Right lung (tissue), 5 donors: Measurements from ENCODE around the gene CMKLR1. TPM values are rescaled to one million over a fixed set of nuclear protein-coding genes. Genes with fewer than 3 reads are reported as not detected.

Source experiments
- DNase-seq, 2 donors: peaks; one replicate each; pipeline ENCODE4 v3.0.0-alpha.2; 2013
- polyA plus RNA-seq, 5 donors: library from polyadenylated mRNA; unstranded; fragments of 120-200 nt; gene quantifications; one replicate each; pipeline versions ENCODE4 v1.2.1 to v1.2.3, GENCODE V29; 2013; ENCODE audit warnings: inconsistent platforms in 1 of 5, low replicate concordance in 1 of 5; ENCODE audit not compliant: insufficient read length in 5 of 5, insufficient read depth in 1 of 5

CMKLR1 gene
- polyA plus RNA-seq, 5 donors = 10.1 to 13.5 (median 12.7) TPM

- DNase-seq = no peak
These were observed 21.5 kb downstream of the CMKLR1 start for GRCh38 chr12:108317308-108318234.

DNA sequence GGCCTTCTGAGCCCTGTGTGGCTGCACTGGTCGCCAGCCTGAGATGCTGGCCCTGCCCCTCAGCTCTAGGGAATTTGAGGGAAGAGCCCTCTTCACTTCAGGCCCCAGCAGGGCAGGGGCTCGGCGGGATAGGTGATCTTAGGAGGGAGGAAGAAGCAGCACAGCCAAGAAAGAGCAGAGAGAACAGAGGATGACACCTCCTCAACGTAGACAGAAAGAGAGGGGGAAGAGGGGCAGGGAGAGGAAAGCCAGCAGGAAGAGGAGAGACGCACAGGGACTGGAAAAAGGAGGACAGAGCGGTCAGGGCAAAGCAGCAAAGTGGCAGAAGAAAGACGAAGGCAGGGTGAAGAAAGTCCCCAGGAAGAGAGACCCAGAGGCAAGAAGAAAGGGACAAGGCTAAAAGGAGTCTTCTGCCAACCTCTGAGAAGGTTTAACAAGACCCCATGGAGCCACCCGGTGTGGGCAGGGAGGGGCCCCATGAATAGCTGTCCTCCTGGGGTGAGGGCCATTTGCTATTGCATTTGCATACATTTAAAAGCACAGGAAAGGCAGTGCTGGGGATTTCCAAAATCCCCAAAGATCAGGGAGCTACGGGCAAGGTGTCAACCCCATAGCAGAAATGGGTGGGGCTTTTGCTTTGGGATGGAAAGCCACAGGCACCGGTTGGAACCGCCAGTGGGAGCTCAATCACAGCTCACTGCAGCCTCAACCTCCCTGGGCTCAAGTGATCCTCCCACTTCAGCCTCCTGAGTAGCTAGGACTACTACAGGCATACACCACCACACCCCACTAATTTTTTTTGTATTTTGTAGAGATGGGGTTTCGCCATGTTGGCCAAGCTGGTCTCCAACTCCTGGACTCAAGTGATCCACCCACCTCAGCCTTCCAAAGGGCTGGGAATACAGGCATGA, 22.7 kb downstream of the CMKLR1 start:
- DNase-seq = no peak

DNA sequence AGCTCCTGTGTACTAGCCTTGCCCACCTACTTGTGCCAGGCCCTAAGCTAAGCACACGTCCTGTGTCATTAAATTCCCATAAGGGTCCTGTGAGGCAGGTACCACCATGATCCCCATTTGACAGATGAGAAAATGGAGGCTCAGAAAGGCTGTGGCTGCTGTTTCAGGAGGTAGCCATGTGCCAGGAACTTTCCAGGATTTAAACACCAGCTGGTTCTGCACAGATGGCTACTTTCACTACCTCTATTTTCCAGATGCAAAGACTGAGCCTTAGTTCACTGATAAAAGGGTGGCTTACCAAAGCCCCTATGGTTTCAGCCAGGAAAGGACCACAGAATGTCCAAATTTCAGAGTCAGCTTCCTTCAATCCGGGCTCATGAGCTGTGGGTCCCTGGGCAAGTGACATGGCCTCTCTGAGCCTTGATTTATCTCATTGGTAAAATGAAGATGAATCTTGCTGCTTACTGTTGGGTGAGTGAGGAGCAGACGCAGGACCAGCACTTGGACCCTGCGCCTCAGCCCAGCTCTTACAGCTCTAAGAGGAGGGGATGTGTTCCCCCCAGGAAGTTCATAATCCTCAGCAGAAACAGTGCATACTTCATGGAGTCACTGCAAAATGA, 23.5 kb downstream of the CMKLR1 start:
- DNase-seq = no peak

DNA sequence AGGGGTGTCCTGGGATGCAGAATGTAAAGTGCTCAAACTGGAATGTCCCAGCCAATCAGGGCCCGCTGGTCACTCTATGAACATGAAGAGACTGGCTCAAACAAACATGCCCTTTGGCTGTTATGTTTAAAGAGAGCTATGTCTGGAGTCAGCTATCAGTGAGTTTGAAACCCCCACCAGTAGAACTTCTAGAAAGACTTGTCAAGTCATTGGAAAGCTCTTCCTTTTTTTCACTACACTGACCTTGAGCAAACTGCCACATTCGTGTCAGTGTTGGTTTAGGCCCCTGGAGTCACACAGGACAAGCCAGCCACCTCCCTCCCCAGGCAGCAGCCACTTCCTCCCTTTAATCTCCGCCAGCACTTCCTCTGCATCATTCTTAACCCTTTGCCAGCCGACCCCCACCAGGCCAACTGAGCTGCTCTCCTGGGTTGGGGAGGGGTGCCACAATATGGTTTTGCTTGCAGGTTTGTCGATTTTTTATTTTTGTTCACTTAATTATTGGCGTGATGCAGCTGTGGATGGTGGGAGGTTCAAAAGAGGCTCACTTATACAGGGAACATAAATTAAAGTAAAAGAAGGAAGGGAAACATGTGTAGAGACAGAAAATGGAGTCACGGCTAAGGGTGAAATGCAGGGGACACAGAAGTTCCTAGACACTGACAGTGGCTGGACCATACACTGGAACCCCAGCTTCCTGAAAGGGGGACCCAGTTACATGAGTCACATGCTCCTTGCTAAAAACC, 25.3 kb downstream of the CMKLR1 start:
- no peak for DNase-seq

DNA sequence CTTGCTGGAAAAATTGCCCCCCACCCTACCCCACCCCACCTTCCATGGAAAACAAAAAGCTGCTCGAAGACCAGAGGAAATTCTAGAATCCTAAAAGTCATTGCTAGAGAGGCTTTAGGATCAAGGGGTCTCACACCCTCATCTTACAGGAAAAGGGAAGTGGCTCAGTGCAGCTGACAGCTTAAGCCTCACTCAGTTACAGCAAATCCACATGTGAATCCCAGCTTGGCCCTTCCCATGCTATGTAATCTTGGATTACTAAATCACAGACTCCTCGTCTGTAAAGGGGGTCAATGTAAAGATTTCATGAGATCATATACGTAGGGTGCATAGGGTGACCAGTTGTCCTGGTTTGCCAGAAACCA, 25.9 kb downstream of the CMKLR1 start:
- DNase-seq = no peak

GRCh38 chr12:108312693-108313189, 26.4 kb downstream of the CMKLR1 start:
- no peak for DNase-seq

GRCh38 chr12:108312073-108312659, 26.9 kb downstream of the CMKLR1 start:
- DNase-seq = no peak

DNA sequence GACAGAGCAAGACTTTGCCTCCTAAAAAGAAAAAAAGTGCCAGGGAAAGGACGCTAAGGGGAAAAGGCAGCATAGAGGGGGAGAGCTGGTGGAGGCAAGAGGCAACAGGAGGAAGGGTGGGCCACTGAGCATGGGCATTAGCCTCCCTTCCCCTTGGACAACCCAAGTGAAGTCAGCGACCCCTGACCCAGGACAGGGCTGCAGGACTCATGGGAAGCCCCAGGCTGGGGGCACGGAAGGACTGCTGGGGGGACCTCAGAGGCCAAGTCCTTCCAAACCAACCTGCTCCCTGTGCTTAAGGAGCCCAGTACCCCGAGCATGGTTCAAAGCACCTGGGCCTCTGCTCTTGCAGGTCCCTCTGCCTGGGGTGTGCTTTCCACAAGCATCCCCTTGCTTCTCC, 27.5 kb downstream of the CMKLR1 start:
- DNase-seq = no peak

GRCh38 chr12:108310489-108310888, 28.6 kb downstream of the CMKLR1 start:
- no peak for DNase-seq

DNA sequence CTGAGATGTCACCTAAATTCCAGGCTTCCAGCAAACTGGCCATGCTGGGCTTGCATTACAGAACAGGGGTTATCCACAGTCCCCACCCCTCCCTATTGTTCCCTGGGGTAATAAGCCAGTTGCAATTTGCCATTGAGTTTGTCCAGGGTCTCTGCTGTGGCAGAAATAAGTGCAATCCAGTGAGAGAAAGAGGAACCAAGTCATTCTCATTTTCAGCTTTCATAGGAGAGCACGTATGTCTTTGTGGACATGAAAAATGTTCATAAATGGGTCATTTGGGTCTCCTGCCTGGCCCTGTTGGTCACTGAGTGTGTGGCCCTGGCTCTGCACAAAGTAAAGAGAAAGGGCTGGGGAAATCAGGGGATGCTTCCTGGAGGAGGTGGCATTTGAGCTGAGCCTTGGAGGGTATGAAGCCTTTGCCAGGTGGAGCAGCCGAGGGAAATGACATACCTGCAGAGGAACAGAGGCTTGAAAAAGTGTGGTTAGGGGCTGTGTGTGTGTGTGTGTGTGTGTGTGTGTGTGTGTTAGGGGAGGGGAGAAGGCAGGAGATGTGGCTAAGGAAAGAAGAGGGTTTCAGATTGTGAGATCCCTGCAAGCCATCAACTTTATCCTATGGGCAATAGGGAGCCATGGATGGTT, 29.3 kb downstream of the CMKLR1 start:
- DNase-seq = no peak

DNA sequence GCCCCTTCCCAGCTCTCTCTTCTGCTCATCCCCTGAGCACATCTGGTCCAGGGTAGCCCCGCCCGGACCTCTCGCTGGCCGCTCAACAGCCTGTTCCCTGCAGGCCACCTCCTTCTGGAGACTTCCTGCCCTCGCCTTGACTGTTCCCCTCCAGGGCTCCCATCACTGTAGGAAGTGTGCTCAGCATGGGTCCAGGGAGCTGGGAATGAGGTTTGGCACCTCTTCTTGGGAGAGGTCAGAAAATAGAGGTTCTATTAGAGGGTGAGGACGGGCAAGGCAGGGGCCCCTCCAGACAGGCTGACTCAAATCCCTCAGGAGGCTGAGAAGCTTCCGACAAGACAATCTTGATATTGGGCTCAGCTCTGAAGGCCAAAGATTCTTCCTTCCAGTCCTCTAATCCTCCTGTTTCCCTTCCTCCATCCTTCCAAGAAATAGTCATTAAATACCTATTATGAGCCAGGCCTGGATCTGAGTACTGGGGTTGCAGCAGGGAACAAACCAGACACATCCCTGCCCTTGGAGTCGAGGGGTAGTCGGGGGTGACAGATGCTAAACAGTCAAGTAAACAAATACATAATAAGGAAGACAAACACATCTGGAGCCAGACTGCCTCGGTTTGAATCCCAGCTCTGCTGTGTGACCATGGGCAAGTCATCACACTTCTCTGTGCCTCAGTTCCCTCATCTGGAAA, 30.6 kb downstream of the CMKLR1 start:
- no peak for DNase-seq

DNA sequence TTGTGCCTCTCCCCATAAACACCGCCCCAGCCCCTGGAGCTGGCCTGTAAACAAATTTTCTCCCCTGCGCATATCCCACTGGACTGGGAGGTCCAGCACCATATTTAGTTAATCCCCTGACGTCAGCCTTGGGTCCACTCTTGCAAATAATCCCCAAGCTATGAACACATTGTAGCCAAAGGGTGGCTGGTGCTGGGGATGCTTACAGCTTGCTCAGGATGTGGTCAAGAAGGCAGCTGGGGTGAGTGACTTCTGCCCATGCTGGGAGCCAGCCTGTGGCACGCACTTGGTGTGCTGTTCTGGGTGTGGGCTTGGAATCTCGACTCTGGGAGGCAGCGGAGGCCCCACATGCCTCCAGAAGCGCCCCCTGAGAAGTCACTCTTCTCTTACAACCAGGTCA, 32.1 kb downstream of the CMKLR1 start:
- no peak for DNase-seq

DNA sequence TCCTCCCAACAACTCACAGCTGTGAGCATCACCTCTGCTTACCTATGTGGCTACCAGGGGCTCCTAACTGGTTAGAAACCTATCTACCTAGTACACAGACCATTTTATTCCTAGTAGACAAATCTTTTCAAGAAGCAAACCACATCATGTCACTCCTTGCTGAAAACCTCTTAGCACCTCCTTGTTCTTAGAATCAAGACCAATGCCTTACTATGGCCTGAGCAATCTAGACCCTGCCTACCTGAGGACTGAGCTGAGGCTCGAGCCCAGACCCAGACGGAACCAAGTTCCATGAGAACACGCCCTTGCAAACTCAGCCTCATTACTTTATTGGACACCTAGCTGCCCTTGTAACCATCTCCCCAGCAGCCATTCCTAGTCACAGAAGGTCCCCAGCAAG, 32.6 kb downstream of the CMKLR1 start:
- no peak for DNase-seq

DNA sequence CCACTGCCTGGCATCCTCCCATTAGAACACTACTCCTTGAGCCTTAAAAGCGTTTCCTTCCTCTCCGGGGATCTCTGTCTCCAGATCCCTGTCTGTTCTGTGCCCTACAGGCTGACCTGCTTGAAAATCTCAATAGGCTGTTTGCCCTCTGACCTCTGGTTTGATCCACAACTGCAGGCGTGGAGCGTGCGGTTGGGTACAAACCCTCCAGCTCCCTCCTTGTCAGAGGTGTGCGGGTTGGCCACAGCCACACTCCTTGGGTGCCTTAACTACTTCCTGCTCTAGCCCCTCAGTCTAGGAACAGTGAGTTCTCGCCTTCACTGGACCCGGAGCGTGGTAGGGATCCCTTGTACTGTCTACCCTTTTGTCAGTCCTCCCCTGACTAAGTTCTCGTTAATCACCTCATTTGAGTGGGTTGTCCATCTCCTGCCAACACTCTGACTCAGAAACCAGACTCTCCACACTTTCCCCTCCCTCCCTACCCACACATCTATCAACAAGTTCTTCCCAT, 33.1 kb downstream of the CMKLR1 start:
- DNase-seq = no peak

- DNase-seq = peak in 1 of 2 donors; percentile 42
These were observed 33.6 kb downstream of the CMKLR1 start for GRCh38 chr12:108305520-108305919.

DNA sequence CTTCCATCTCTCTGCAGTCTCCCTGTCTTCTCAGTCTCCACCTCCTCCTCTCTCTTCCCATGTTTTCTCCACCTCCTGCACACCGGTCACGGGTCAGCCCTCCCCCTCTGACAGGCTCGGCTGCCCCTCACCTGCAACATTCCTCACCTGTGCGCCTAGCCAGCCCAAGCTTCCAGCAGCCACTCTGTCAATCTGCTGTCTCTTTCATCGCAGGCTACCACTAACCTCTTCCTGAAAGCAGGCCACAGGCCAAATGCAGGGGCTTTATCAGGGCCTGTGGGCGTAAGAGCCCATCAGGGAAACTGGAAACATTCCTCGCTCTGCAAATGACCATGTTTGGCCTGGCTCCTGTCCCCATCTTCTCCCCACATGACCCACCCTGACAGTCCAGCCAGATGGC, 34.5 kb downstream of the CMKLR1 start:
- DNase-seq = no peak

- DNase-seq = no peak
These were observed 35.4 kb downstream of the CMKLR1 start for GRCh38 chr12:108303703-108304102.

GRCh38 chr12:108302403-108303311, 36.5 kb downstream of the CMKLR1 start:
- peak; percentile 57 to 59 for DNase-seq
